ENCODE measurements around the gene C18orf63. TPM values are rescaled to one million over a fixed set of nuclear protein-coding genes. Genes with fewer than 3 reads are reported as not detected.

Gene C18orf63
- total RNA-seq, 6 donors from 2014 or later, result under 0.01 to 1.6 (median 0.22) TPM

GRCh38 chr18:74402806-74403433, 87.3 kb downstream of the C18orf63 start:
- no peaks in the 10 kb centered on the region for H3K36me3 ChIP-seq
- H3K27ac ChIP-seq, result peak overlapping the region in 1 of 4 donors; percentile 30
- H3K9me3 ChIP-seq, result no peaks in the 10 kb centered on the region
- H3K27me3 ChIP-seq, result no peaks in the 10 kb centered on the region
- peaks cover 0 to 12% (median 5%) of the 10 kb centered on the region in 4 donors for H3K4me1 ChIP-seq
- TF ChIP-seq EP300 (IDR thresholded peaks at IDR 0.05), result no peak
- no peak for TF ChIP-seq CTCF (IDR thresholded peaks at IDR 0.05)
- TF ChIP-seq POLR2AphosphoS5 (IDR thresholded peaks at IDR 0.05), result no peak
- no peak for TF ChIP-seq POLR2A (IDR thresholded peaks at IDR 0.05)
- H3K4me3 ChIP-seq, result no peak overlapping the region
- DNase-seq (peak in 1 of 2 donors; percentile 65), ATAC-seq (ENCODE audit: low FRiP score in 2 of 2) (peak in 1 of 2 donors; percentile 58)
- 59 to 71% methylated on average over 9 of the region's 9 CpGs for WGBS, 2 donors

- TF ChIP-seq CTCF (IDR thresholded peaks at IDR 0.05), result no peak
- no peak for TF ChIP-seq POLR2A (IDR thresholded peaks at IDR 0.05)
- TF ChIP-seq POLR2AphosphoS5 (IDR thresholded peaks at IDR 0.05), result no peak
- TF ChIP-seq EP300 (IDR thresholded peaks at IDR 0.05), result no peak
- WGBS, 2 donors, result 25 to 35% methylated on average over 2 of the region's 2 CpGs
- H3K27me3 ChIP-seq, result no peaks in the 10 kb centered on the region
- no peak for ATAC-seq (ENCODE audit: low FRiP score in 2 of 2)
- DNase-seq, result no peak
- H3K4me3 ChIP-seq, result no peak overlapping the region
- H3K4me1 ChIP-seq, result no peaks in the 10 kb centered on the region
- no peaks in the 10 kb centered on the region for H3K36me3 ChIP-seq
- no peak overlapping the region for H3K27ac ChIP-seq
- no peaks in the 10 kb centered on the region for H3K9me3 ChIP-seq
These were observed 92.2 kb downstream of the C18orf63 start for GRCh38 chr18:74407888-74408287.

Other genes with a start within 250 kb of the C18orf63 start
- gene FBXO15, start 168.0 kb upstream of the C18orf63 start, total RNA-seq, result 10 to 100 TPM in 1 of 6 donors, 1 to 10 TPM in 4, under 1 TPM in 1; 0.83 to 11.9 (median 2.6) TPM
- 10 to 100 TPM; 13.0 to 48.2 (median 23.3) TPM for gene TIMM21, start 167.3 kb upstream of the C18orf63 start, total RNA-seq
- gene CYB5A, start 23.9 kb upstream of the C18orf63 start, total RNA-seq, result 100 to 1,000 TPM; 291 to 729 (median 637) TPM
- under 1 TPM in 2 of 6 donors, not detected in 4; 0.13 to 0.89 TPM for gene DIPK1C, start 141.5 kb downstream of the C18orf63 start, total RNA-seq
- gene CNDP2, start 180.5 kb downstream of the C18orf63 start, total RNA-seq, result 100 to 1,000 TPM; 147 to 279 (median 196) TPM
- not detected for gene CNDP1, start 218.7 kb downstream of the C18orf63 start, total RNA-seq

Data from upper lobe of left lung (tissue), 6 donors.